ENCODE results near the gene PARD3.

The PARD3 gene

GRCh38 chr10:34526186-34526585, 288.9 kb downstream of the PARD3 start:
- Histone ChIP-seq H3K9ac (ENCODE audit: low read depth, low read length, poor library complexity, severe bottlenecking) (no peak overlapping the region), H3F3A (ENCODE audit: low read depth) (no peaks in the 10 kb centered on the region), H2AFZ (ENCODE audit: low read length) (no peak overlapping the region), H3K9me3 (ENCODE audit: insufficient read depth, low read depth, low read length) (no peaks in the 10 kb centered on the region), H3K79me2 (ENCODE audit: insufficient read depth, low read length) (peaks cover 26% of the 10 kb centered on the region), H3K4me1 (ENCODE audit: insufficient read depth, low read length, poor library complexity, severe bottlenecking) (peaks cover 32% of the 10 kb centered on the region), H3K9me2 (replicated peaks; ENCODE audit: low read depth, low read length) (no peaks in the 10 kb centered on the region), H3K36me3 (ENCODE audit: insufficient read depth, low read length) (no peaks in the 10 kb centered on the region), H3K27me3 (ENCODE audit: insufficient read depth, low read length, poor library complexity, severe bottlenecking) (no peaks in the 10 kb centered on the region), H3K4me3 (ENCODE audit: low read length, poor library complexity, severe bottlenecking) (no peak overlapping the region), H3K4me2 (ENCODE audit: low read depth, low read length, poor library complexity, severe bottlenecking) (no peak overlapping the region), H4K20me1 (ENCODE audit: insufficient read depth, low read length, poor library complexity, severe bottlenecking) (peaks cover 5% of the 10 kb centered on the region)
- no peak for TF ChIP-seq EZH2phosphoT487 (IDR thresholded peaks at IDR 0.05; ENCODE audit: borderline replicate concordance)
- TF ChIP-seq CTCF (conservative IDR thresholded peaks at IDR 0.05; ENCODE audit: low read length), result no peak

DNA sequence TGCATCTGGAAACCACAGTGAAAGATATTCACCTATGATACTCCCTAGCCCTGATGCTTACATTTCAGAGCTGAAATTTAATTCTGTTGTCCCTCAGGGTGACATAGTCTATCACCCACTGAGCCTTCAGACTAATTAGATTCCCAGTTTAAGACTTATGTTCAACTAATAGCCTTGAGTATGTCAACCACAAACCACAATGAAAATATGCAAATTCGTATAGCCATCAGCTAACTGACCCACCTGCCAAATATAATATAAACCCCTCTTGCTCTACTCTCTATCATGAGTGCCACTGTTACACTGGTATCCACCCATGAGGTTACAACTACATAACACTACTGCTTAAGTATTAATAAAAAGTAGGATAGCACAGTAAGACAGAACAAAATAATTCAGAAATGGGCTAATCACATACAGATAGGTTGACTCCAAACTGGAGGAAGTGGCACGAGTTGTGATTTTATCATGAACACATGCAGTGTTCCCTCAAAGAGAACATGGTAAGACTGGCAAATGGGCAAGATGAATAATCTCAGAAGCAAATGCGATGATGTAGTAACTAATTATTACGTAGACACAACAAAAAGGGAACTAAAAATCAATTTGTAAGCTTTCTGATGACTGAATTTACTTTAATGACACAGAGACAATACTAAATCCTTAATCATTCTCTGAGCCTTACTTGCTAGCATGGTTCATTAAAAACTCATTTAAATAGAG, 290.6 kb downstream of the PARD3 start:
- peak overlapping the region; percentile 8 for H3K4me2 ChIP-seq (ENCODE audit: low read depth, low read length, poor library complexity, severe bottlenecking)
- no peaks in the 10 kb centered on the region for H3K27me3 ChIP-seq (ENCODE audit: insufficient read depth, low read length, poor library complexity, severe bottlenecking)
- H3K36me3 ChIP-seq (ENCODE audit: insufficient read depth, low read length), result no peaks in the 10 kb centered on the region
- no peaks in the 10 kb centered on the region for H3K9me3 ChIP-seq (ENCODE audit: insufficient read depth, low read depth, low read length)
- peaks cover 34% of the 10 kb centered on the region for H3K79me2 ChIP-seq (ENCODE audit: insufficient read depth, low read length)
- H3K4me3 ChIP-seq (ENCODE audit: low read length, poor library complexity, severe bottlenecking), result no peak overlapping the region
- no peaks in the 10 kb centered on the region for H3F3A ChIP-seq (ENCODE audit: low read depth)
- peaks cover 40% of the 10 kb centered on the region for H3K4me1 ChIP-seq (ENCODE audit: insufficient read depth, low read length, poor library complexity, severe bottlenecking)
- no peak overlapping the region for H3K9ac ChIP-seq (ENCODE audit: low read depth, low read length, poor library complexity, severe bottlenecking)
- no peak for TF ChIP-seq CTCF (conservative IDR thresholded peaks at IDR 0.05; ENCODE audit: low read length)
- no peak for TF ChIP-seq EZH2phosphoT487 (IDR thresholded peaks at IDR 0.05; ENCODE audit: borderline replicate concordance)
- H4K20me1 ChIP-seq (ENCODE audit: insufficient read depth, low read length, poor library complexity, severe bottlenecking), result peaks cover 5% of the 10 kb centered on the region
- no peaks in the 10 kb centered on the region for H3K9me2 ChIP-seq (replicated peaks; ENCODE audit: low read depth, low read length)
- no peak overlapping the region for H2AFZ ChIP-seq (ENCODE audit: low read length)

- H3K4me3 ChIP-seq (ENCODE audit: low read length, poor library complexity, severe bottlenecking), result peak overlapping the region; percentile 71
- peaks cover 40% of the 10 kb centered on the region for H3K4me1 ChIP-seq (ENCODE audit: insufficient read depth, low read length, poor library complexity, severe bottlenecking)
- no peak overlapping the region for H3K9ac ChIP-seq (ENCODE audit: low read depth, low read length, poor library complexity, severe bottlenecking)
- H3K4me2 ChIP-seq (ENCODE audit: low read depth, low read length, poor library complexity, severe bottlenecking), result peak overlapping the region; percentile 95
- H3K9me2 ChIP-seq (replicated peaks; ENCODE audit: low read depth, low read length), result no peaks in the 10 kb centered on the region
- no peaks in the 10 kb centered on the region for H3K27me3 ChIP-seq (ENCODE audit: insufficient read depth, low read length, poor library complexity, severe bottlenecking)
- no peaks in the 10 kb centered on the region for H3F3A ChIP-seq (ENCODE audit: low read depth)
- no peaks in the 10 kb centered on the region for H3K9me3 ChIP-seq (ENCODE audit: insufficient read depth, low read depth, low read length)
- H4K20me1 ChIP-seq (ENCODE audit: insufficient read depth, low read length, poor library complexity, severe bottlenecking), result peaks cover 5% of the 10 kb centered on the region
- H3K79me2 ChIP-seq (ENCODE audit: insufficient read depth, low read length), result peaks cover 42% of the 10 kb centered on the region
- peak overlapping the region; percentile 37; the same call in 1 of the 2 replicates for H2AFZ ChIP-seq (ENCODE audit: low read length)
- H3K36me3 ChIP-seq (ENCODE audit: insufficient read depth, low read length), result no peaks in the 10 kb centered on the region
- TF ChIP-seq EZH2phosphoT487 (IDR thresholded peaks at IDR 0.05; ENCODE audit: borderline replicate concordance) (no peak), CTCF (conservative IDR thresholded peaks at IDR 0.05; ENCODE audit: low read length) (no peak)
Observed at GRCh38 chr10:34523017-34523767, 291.9 kb downstream of the PARD3 start.

All from Loucy (cell line).